HCT116 (cell line): ENCODE data around the gene PSMA3. TPM values are rescaled to one million over a fixed set of nuclear protein-coding genes. Genes with fewer than 3 reads are reported as not detected.

Source experiments
- ATAC-seq: fragments of 200-7000 bp; cut with Tn5 transposase; 2 replicates; pipeline ENCODE4 v1.9.1; 2020; ENCODE audit warnings: mild to moderate bottlenecking, moderate library complexity
- BruUV-seq: library from RNA; stranded (reverse); fragments of 400-500 nt; replicated peaks from 2 replicates; lab custom pipeline; 2021; lab: Mats Ljungman, UMichigan
- CTCF ChIA-PET: fragments of 300-600 bp; sonication (Branson Sonifier 250); formaldehyde crosslinking; loops from one replicate; lab custom pipeline; 2021; ENCODE audit warnings: antibody characterized with exemption; lab: Charles Lee
- POLR2A ChIA-PET: fragments of 300-600, 350-600 bp; sonication (Branson Sonifier 250); formaldehyde crosslinking; loops from one replicate; lab custom pipeline; 2021; ENCODE audit warnings: antibody characterized with exemption; lab: Charles Lee
- RAD21 ChIA-PET, 2 experiments: fragments of 300-600 bp; sonication (Branson Sonifier 250); formaldehyde crosslinking; loops; one replicate each; lab custom pipeline; 2023; ENCODE audit warnings: low total read pairs in 2 of 2; ENCODE audit not compliant: uncharacterized antibody in 2 of 2, unreplicated experiment in 2 of 2, low non-redundant PET in 1 of 2; lab: Charles Lee
- DNase-seq: peaks from one replicate; pipeline ENCODE4 v3.0.0-alpha.2; 2010; ENCODE audit warnings: low read depth, low spot score
- H2AFZ ChIP-seq: fragments of 200-600 bp; shearing (Covaris generic), sonication (generic); 2 replicates; pipeline ENCODE4 v1.6.1; 2017; ENCODE audit warnings: low read depth, mixed run types, mixed read lengths, antibody characterized with exemption, low read length; ENCODE audit not compliant: poor library complexity, severe bottlenecking
- H3K27ac ChIP-seq: 2 replicates; pipeline ENCODE4 v1.5.1; 2012; ENCODE audit warnings: low read depth, low read length
- H3K27me3 ChIP-seq: fragments of 200-600 bp; sonication (generic); 2 replicates; pipeline ENCODE4 v1.6.1; 2016; ENCODE audit warnings: mixed run types, low read length, mixed read lengths; ENCODE audit not compliant: insufficient read depth
- H3K36me3 ChIP-seq, 2 experiments: fragments of 200-500 bp in 1 of 2; fragments of 200-600 bp in 1 of 2; sonication (Bioruptor generic) in 1 of 2; sonication (generic) in 1 of 2; 2 replicates each; pipeline versions ENCODE4 v1.5.1 to v1.6.1; 2014 to 2016; ENCODE audit warnings: low read length in 2 of 2, inconsistent platforms in 1 of 2, mixed read lengths in 1 of 2, mixed run types in 1 of 2; ENCODE audit not compliant: insufficient read depth in 2 of 2, control insufficient read depth in 1 of 2
- H3K4me1 ChIP-seq, 2 experiments: fragments of 200-600 bp in 1 of 2; sonication (generic) in 1 of 2; 2 replicates each; pipeline versions ENCODE4 v1.5.1 to v1.6.1; 2012 to 2017; ENCODE audit warnings: low read length in 2 of 2, inconsistent platforms in 1 of 2, mild to moderate bottlenecking in 1 of 2, mixed read lengths in 1 of 2, mixed run types in 1 of 2, moderate library complexity in 1 of 2; ENCODE audit not compliant: insufficient read depth in 2 of 2, control insufficient read depth in 1 of 2
- H3K4me2 ChIP-seq: fragments of 200-600 bp; sonication (generic); 2 replicates; pipeline ENCODE4 v1.6.1; 2017; ENCODE audit warnings: mixed run types, low read length, mixed read lengths
- H3K4me3 ChIP-seq, 2 experiments: fragments of 200-600 bp in 1 of 2; sonication (generic) in 1 of 2; replicated peaks in 1 of 2; 2 replicates each; pipeline ENCODE4 v1.5.1; 2011 to 2016; ENCODE audit warnings: low read length in 2 of 2, control low read depth in 1 of 2, low read depth in 1 of 2, mild to moderate bottlenecking in 1 of 2, mixed read lengths in 1 of 2, mixed run types in 1 of 2
- H3K79me2 ChIP-seq: fragments of 200-600 bp; sonication (generic); 2 replicates; pipeline ENCODE4 v1.6.1; 2017; ENCODE audit warnings: mild to moderate bottlenecking, mixed run types, low read length, moderate library complexity, mixed read lengths; ENCODE audit not compliant: insufficient read depth
- H3K9ac ChIP-seq: fragments of 200-600 bp; sonication (generic); 2 replicates; pipeline ENCODE4 v1.6.1; 2016; ENCODE audit warnings: low read length, mixed read lengths
- H3K9me2 ChIP-seq: fragments of 200-600 bp; sonication (generic), shearing (Covaris generic); 2 replicates; pipeline ENCODE4 v1.6.1; 2017; ENCODE audit warnings: mixed run types, mild to moderate bottlenecking, moderate library complexity; ENCODE audit not compliant: insufficient read depth
- H3K9me3 ChIP-seq, 2 experiments: fragments of 200-500 bp in 1 of 2; fragments of 200-600 bp in 1 of 2; sonication (Bioruptor generic) in 1 of 2; sonication (generic) in 1 of 2; 2 replicates each; pipeline ENCODE4 v1.6.1; 2014 to 2017; ENCODE audit warnings: low read length in 2 of 2, mixed read lengths in 2 of 2, inconsistent platforms in 1 of 2, low read depth in 1 of 2, mild to moderate bottlenecking in 1 of 2, mixed run types in 1 of 2, moderate library complexity in 1 of 2; ENCODE audit not compliant: control insufficient read depth in 1 of 2, insufficient read depth in 1 of 2
- H4K20me1 ChIP-seq: fragments of 200-600 bp; sonication (generic), shearing (Covaris generic); 2 replicates; pipeline ENCODE4 v1.6.1; 2017; ENCODE audit warnings: mixed run types, mild to moderate bottlenecking, moderate library complexity; ENCODE audit not compliant: insufficient read depth
- CTCF ChIP-seq, 3 experiments: fragments of 200-600 bp in 1 of 3; sonication (generic) in 1 of 3; IDR thresholded peaks in 2 of 3; conservative IDR thresholded peaks in 1 of 3; 2 replicates each; pipeline ENCODE4 v1.5.1; 2012 to 2017; ENCODE audit warnings: low read depth in 2 of 3, low read length in 2 of 3, antibody characterized with exemption in 1 of 3, borderline replicate concordance in 1 of 3, control low read depth in 1 of 3, mild to moderate bottlenecking in 1 of 3, mixed read lengths in 1 of 3, mixed run types in 1 of 3, moderate library complexity in 1 of 3; ENCODE audit not compliant: insufficient read depth in 1 of 3
- EGR1 ChIP-seq: IDR thresholded peaks from 2 replicates; pipeline ENCODE4 v1.6.1; 2012; ENCODE audit warnings: low read depth
- ELF1 ChIP-seq: IDR thresholded peaks from 2 replicates; pipeline ENCODE4 v1.6.1; 2012; ENCODE audit warnings: low read depth, borderline replicate concordance
- EZH2 ChIP-seq: fragments of 200-600 bp; sonication (generic); IDR thresholded peaks from 2 replicates; pipeline ENCODE4 v1.6.1; 2017; ENCODE audit warnings: antibody characterized with exemption, mixed run types
- EZH2phosphoT487 ChIP-seq: fragments of 200-600 bp; IDR thresholded peaks from 2 replicates; pipeline ENCODE4 v1.6.1; 2018; ENCODE audit warnings: antibody characterized with exemption, borderline replicate concordance
- FOSL1 ChIP-seq: IDR thresholded peaks from 2 replicates; pipeline ENCODE4 v1.6.1; 2012; ENCODE audit warnings: low read depth
- JUND ChIP-seq: IDR thresholded peaks from 2 replicates; pipeline ENCODE4 v1.6.1; 2012
- POLR2AphosphoS5 ChIP-seq: IDR thresholded peaks from 2 replicates; pipeline ENCODE4 v1.6.1; 2011; ENCODE audit warnings: mild to moderate bottlenecking, low read depth, low read length, moderate library complexity
- RAD21 ChIP-seq: IDR thresholded peaks from 2 replicates; pipeline ENCODE4 v1.6.1; 2012; ENCODE audit warnings: low read depth, mild to moderate bottlenecking
- SRF ChIP-seq: IDR thresholded peaks from 2 replicates; pipeline ENCODE4 v1.6.1; 2012; ENCODE audit warnings: low read depth
- TCF7L2 ChIP-seq: IDR thresholded peaks from 2 replicates; pipeline ENCODE4 v1.7.0; 2011; ENCODE audit warnings: borderline replicate concordance, inconsistent platforms; ENCODE audit not compliant: insufficient read depth, insufficient read length; ENCODE audit errors: extremely low read depth
- ZNF274 ChIP-seq: fragments of 200-500 bp; sonication (Bioruptor generic); IDR thresholded peaks from 2 replicates; pipeline ENCODE4 v1.6.1; 2014; ENCODE audit warnings: mild to moderate bottlenecking, low read depth, low read length, inconsistent platforms
- intact Hi-C: fragments of 100-400 bp; cut with micrococcal nuclease; formaldehyde crosslinking; loops from 2 replicates; pipeline ENCODE4 v1.10.0; 2022
- total RNA-seq: library from RNA; stranded (reverse); gene quantifications from one replicate; pipeline ENCODE4 v1.2.1, GENCODE V29; 2021; ENCODE audit not compliant: unreplicated experiment

Gene PSMA3
- total RNA-seq, 1 experiment from 2014 or later = 267 TPM

- Histone ChIP-seq H3K4me2 (no peak overlapping the region), H3K79me2 (no peaks in the 10 kb centered on the region), H3K9me2 (no peaks in the 10 kb centered on the region), H3K9me3 (no peaks in the 10 kb centered on the region), H3K9ac (no peak overlapping the region), H3K4me1 (no peaks in the 10 kb centered on the region), H3K27me3 (no peaks in the 10 kb centered on the region), H2AFZ (no peak overlapping the region), H3K4me3 (no peak overlapping the region), H3K27ac (no peak overlapping the region), H4K20me1 (no peaks in the 10 kb centered on the region), H3K36me3 (peaks cover 0 to 4% of the 10 kb centered on the region in 2 experiments; a peak in 2 of 4 replicates)
- ChIA-PET POLR2A (interaction anchor here (1.4 kb wide), 1 partner anchor 9 kb away, joined by 5 read pairs; the partner anchor contains the start of gene ARID4A), CTCF (no interaction called here), RAD21 (no interaction called here)
- BruUV-seq = no TSS peak
- TF ChIP-seq EZH2 (no peak), SRF (no peak), JUND (no peak), ELF1 (no peak), POLR2AphosphoS5 (no peak), EGR1 (no peak), ZNF274 (no peak), FOSL1 (no peak), RAD21 (no peak), EZH2phosphoT487 (no peak), CTCF (IDR thresholded peaks at IDR 0.05 in 2 of 3, conservative IDR thresholded peaks at IDR 0.05 in 1 of 3; ENCODE audit: borderline replicate concordance in 1 of 3, insufficient read depth in 1 of 3, low read depth in 2 of 3, low read length in 2 of 3) (no peak), TCF7L2 (no peak)
- intact Hi-C loops = no loop called here
- ATAC-seq (no peak), DNase-seq (no peak)
Observed at GRCh38 chr14:58307597-58308316, 63.1 kb downstream of the PSMA3 start.
